ENCODE measurements around the gene CLEC14A.

The CLEC14A gene

DNA sequence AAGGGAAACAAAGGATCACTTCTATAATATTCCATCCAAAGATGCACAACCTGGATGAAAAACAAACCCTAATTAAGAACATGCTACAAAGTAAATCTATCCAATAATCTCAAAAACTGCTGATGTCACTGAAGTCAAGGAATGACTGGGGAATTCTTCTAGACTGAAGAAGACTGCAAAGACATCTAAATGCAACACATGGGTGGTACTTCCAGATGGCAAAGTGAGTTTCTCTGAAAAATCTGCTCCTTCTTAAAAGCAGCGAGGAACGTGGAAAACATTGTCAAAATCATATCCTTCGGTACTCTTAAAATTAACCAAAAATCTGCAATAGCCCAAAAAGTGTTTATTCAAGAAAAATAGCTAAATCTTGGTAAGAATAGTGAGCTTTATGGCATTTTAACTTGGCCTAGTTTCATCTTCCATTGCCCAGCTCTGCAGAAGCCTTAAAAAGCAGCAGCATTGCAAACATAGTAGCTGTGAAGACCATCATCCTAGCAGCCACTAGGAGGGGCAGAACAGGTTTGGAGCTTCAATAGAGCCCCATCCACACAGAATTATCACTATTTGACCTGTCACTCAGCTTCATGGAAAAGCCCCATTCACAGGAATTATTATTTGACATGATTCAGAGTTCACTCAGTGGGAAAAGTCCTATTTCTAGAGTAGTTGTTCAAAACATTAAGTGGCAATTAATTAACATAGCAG lies 7.4 kb downstream of the CLEC14A start:
- DNase-seq (ENCODE audit: low spot score) = no peak

DNA sequence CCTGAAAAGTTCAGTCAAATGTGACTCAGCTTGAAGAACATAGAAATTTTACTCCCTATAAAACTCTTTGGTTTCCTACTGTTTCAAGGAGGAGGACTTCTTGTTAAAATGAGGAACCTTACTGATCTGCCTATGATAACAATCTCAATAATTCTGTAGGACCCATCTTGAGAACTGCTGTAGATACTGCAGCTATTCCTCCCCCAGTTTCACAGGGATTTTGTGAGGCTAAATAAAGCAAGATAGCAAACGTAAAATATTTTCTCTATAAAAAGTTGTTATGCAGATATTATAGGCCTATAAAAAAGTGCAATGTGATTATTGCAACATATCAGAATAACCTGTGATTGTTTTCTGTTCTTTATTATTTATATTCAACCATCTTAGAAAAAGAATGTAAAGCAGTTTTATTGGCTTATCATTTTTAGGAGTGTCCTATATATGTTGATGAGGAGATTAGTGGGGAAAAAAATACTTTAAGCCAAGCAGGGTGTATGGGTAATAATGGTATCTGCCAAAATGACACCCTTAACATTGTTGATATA lies 12.1 kb downstream of the CLEC14A start:
- no peak for DNase-seq (ENCODE audit: low spot score)

GRCh38 chr14:38238878-38239277 lies 17.0 kb downstream of the CLEC14A start:
- DNase-seq (ENCODE audit: low spot score) = no peak

DNA sequence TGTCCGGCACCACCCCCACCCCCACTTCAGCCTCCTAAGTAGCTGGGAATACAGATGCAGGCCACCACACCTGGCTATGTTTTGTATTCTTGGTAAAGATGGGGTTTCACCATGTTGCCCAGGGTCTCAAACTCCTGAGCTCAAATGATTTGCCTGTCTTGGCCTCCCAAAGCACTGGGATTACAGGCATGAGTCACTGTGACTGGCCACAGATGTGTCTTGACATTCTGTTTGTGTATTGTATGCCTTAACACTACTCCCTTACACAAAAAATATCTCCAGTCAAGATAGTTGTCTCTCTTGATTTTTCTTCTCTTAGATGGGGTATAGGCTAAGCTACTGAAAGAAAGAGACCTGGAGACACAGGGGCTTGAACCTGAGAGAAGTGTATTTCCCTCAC lies 17.6 kb downstream of the CLEC14A start:
- DNase-seq (ENCODE audit: low spot score) = no peak

GRCh38 chr14:38233218-38233617 lies 22.7 kb downstream of the CLEC14A start:
- no peak for DNase-seq (ENCODE audit: low spot score)

- DNase-seq (ENCODE audit: low spot score) = no peak
Measured at GRCh38 chr14:38226366-38226765, 29.5 kb downstream of the CLEC14A start.

DNA sequence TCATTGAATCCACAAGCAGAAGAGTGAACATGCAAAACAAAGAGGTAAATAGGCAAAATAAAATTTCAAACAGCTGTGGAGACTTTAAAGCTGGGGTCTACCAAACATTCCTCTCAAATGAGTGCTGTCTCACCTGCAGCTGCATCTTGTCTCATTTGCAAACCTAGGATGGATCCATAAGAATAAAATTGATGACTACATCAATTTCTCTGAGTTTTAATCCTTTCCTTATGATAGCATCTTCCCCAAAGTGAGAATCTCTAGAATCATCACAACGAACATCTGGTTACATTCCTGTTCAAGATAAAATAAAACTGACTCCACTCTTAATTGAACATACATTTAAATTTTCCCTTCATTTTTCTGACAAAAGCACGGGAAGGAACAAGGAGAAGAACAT lies 29.9 kb downstream of the CLEC14A start:
- DNase-seq (ENCODE audit: low spot score) = no peak

DNA sequence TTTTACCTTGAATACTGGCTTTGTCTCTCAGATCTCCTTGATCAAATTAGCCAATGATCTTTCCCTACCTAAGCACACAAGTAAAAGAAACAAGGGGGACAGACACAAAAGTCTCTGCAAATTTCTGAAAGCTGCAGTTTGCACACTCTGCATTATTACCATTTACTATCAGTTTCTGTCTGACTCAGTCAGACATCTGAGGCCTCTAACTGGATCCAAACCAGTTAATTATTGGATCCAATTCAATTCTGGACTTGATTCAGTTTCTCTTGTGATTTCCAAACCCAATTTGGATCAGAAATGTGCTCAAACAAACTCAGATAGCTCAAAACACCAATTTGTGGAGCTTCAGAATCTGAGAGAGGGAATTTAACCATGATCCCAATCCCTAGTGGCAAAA lies 31.6 kb downstream of the CLEC14A start:
- no peak for DNase-seq (ENCODE audit: low spot score)

DNA sequence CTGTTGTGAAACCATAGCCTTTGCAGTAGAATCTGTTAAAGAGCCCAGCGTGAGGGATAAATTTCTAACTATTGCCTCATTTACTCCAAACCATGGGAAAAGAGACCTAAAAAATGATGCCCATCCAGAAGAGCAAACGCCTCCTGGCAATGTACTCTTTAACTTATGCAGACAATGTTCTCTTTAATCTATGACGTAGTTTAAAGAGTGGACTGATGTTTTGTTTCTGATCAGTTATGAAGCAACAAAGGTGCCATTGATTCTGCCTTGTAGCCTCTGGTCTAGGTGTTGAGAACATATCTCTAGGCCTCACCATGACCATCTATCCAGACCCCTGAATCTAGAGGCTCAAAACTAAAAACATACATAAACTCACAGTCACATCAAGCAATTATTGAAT lies 34.8 kb downstream of the CLEC14A start:
- no peak for DNase-seq (ENCODE audit: low spot score)

GRCh38 chr14:38217553-38217952 lies 38.3 kb downstream of the CLEC14A start:
- no peak for DNase-seq (ENCODE audit: low spot score)

DNA sequence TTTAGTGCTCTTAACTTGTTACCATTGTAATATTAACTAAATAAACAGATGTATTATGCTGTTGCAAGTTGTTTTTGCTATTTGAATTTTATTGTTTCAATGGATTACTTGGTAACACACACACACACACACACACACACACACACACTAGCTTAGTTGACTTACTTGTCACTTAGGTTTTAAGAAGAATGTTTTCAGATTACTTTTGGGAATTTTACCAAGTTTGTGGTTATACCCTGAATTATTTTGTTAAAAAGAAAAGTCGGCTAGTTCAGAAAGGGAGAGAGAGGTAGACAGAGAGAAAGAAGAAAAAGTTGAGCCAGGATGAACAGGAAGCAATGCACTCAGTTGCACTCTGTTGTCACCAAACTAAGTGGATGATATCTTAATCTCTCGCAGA lies 42.9 kb downstream of the CLEC14A start:
- DNase-seq (ENCODE audit: low spot score) = no peak

GRCh38 chr14:38212111-38212510 lies 43.8 kb downstream of the CLEC14A start:
- DNase-seq (ENCODE audit: low spot score) = no peak

DNA sequence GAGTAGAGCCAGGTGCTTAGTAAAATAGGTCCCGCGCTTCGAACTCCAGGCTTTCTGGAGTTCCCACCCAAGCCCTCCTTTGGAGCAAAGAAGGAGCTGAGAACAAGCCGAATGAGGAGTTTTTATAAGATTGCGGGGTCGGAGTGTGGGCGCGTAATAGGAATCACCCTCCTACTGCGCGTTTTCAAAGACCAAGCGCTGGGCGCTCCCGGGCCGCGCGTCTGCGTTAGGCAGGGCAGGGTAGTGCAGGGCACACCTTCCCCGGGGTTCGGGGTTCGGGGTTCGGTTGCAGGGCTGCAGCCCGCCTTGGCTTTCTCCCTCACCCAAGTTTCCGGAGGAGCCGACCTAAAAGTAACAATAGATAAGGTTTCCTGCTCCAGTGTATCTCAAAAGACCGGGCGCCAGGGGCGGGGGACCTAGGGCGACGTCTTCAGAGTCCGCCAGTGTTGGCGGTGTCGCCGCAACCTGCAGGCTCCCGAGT lies 44.6 kb downstream of the CLEC14A start:
- DNase-seq (ENCODE audit: low spot score) = peak; percentile 20

DNA sequence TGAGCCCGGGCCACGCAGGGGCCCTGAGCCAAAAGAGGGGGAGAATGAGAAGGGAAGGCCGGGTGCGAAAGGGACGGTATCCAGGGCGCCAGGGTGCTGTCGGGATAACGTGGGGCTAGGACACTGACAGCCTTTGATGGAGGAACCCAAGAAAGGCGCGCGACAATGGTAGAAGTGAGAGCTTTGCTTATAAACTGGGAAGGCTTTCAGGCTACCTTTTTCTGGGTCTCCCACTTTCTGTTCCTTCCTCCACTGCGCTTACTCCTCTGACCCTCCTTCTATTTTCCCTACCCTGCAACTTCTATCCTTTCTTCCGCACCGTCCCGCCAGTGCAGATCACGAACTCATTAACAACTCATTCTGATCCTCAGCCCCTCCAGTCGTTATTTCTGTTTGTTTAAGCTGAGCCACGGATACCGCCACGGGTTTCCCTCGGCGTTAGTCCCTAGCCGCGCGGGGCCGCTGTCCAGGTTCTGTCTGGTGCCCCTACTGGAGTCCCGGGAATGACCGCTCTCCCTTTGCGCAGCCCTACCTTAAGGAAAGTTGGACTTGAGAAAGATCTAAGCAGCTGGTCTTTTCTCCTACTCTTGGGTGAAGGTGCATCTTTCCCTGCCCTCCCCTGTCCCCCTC lies 45.2 kb downstream of the CLEC14A start:
- peak; percentile 82 for DNase-seq (ENCODE audit: low spot score)

GRCh38 chr14:38209572-38210557 lies 46.0 kb downstream of the CLEC14A start:
- peak; percentile 70 for DNase-seq (ENCODE audit: low spot score)

DNA sequence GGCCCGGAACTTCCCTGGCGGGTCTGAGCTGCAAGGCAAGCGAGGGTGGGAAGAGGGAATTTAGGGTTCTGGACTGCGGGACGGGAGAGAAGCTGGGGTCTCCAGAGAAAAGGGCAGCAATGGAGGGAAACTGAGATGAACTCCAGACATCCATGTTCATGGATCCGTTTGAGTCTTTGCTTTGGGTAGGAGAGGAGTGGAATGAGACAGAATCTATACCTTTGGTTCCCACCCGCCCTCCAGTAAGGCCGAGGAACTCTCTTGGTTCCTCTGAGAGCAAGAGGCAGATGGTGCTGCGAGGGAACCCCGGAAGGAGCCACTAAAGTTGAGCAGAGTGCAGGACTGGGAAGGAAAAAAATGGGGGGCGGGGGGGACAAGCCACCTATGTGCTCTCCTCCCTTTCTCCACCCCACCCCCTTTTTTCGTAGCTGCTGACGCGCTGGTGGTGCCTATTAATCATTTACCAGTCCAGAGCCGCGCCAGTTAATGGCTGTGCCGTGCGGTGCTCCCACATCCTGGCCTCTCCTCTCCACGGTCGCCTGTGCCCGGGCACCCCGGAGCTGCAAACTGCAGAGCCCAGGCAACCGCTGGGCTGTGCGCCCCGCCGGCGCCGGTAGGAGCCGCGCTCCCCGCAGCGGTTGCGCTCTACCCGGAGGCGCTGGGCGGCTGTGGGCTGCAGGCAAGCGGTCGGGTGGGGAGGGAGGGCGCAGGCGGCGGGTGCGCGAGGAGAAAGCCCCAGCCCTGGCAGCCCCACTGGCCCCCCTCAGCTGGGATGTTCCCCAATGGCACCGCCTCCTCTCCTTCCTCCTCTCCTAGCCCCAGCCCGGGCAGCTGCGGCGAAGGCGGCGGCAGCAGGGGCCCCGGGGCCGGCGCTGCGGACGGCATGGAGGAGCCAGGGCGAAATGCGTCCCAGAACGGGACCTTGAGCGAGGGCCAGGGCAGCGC lies 47.0 kb downstream of the CLEC14A start:
- DNase-seq (ENCODE audit: low spot score) = peak; percentile 83

DNA sequence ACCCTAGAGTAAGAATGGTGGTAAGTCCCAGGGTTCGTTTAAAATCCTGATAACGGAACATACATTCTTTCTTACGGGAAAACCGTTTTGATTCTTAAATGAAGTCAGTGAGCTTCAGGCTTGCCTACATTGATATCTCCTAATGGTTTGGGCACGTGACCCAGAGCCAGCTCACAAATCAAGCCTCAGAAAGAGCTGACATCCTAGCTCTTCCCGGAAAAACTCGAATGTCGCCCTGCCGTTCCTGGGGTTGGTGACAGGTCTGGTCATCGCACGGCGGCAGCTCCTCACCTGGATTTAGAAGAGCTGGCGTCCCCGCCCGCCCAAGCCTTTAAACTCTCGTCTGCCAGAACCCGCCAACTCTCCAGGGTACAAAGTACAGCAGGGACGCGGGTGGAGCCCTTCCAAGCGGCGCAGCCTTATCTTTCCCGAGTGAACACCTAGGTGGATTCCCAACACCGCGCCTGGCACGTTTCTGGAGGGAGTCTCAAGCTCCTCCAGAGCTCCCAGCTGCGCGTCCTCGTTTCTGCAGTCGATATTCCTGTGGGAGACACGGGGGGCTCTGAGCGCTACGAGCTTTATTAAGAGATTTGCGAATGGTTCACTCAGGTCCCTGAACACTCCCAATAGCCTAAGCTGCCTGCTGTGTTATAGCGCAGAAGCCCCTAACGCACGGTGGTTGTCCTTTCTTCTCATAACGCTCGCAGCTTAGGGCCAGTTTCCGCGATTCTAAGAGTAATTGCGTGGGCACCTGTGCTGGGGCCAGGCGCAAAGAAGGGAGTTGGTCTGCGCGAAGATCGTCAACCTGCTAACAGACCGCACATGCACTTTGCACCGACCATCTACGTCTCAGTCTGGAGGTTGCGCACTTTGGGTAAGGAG lies 47.9 kb downstream of the CLEC14A start, which contains the start of gene SSTR1:
SSTR1 (plus strand) TSS at position 169 of the 882 bp plus-strand sequence. CDS start 1,486 bp downstream, outside the sequence.
- DNase-seq (ENCODE audit: low spot score) = peak; percentile 31

DNA sequence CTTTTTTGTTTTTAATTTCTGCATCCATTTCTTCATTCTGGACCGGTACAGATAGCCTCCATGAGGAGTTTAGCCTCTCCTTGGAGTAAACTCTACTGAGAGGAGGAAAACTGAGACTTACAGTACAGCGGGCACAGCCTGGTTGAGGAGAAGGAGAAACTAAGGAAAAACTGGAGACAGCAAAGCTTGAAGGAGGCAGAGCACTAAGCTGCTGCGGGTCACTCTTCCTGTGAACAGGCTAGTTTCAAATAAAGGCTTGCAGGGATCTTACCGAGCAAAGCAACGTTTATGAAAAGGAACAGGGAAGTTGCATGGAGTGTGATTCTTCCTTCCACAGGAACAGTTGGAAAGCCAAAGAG lies 48.5 kb downstream of the CLEC14A start:
- no peak for DNase-seq (ENCODE audit: low spot score)

- peak; percentile 20 for DNase-seq (ENCODE audit: low spot score)
Measured at GRCh38 chr14:38206689-38207376, 49.1 kb downstream of the CLEC14A start.
